SHP77 (cell line): ENCODE results near the gene ALOXE3.
"Not testable (repeated sequence)": the region's sequence is repeated elsewhere in the genome, so short reads cannot be mapped to it uniquely, and the experiment has no call there.

Experiments
- DNase-seq, 2 experiments: peaks; one replicate each; lab custom pipeline; 2025; lab: John Stamatoyannopoulos, UW

The ALOXE3 gene

GRCh38 chr17:8096541-8096940, 21.8 kb downstream of the ALOXE3 start:
- no peak for DNase-seq

- no peak for DNase-seq
These were observed 23.0 kb downstream of the ALOXE3 start for GRCh38 chr17:8095361-8095760.

- no peak for DNase-seq
These were observed 27.2 kb downstream of the ALOXE3 start for GRCh38 chr17:8091033-8091687.

GRCh38 chr17:8089728-8090127, 28.6 kb downstream of the ALOXE3 start:
- no peak for DNase-seq

- no peak for DNase-seq
These were observed 30.4 kb downstream of the ALOXE3 start for GRCh38 chr17:8087952-8088230.

- peak; percentile 37 to 72 for DNase-seq
These were observed 31.0 kb downstream of the ALOXE3 start, which contains the start of gene ALOX12B for GRCh38 chr17:8087075-8087951. TSS of gene ALOX12B (minus strand) at chr17:8087716. CDS start at chr17:8087442, 274 bp downstream.

GRCh38 chr17:8084250-8084649, 34.1 kb downstream of the ALOXE3 start:
- no peak for DNase-seq

GRCh38 chr17:8082292-8082691, 36.0 kb downstream of the ALOXE3 start:
- no peak for DNase-seq

- DNase-seq: no peak
These were observed 36.4 kb downstream of the ALOXE3 start for GRCh38 chr17:8081876-8082275.

- no peak for DNase-seq
These were observed 37.5 kb downstream of the ALOXE3 start for GRCh38 chr17:8080799-8081219.

- DNase-seq: no peak
These were observed 38.0 kb downstream of the ALOXE3 start for GRCh38 chr17:8080208-8080798.

GRCh38 chr17:8079291-8080207, 38.8 kb downstream of the ALOXE3 start:
- peak; percentile 89 to 96 for DNase-seq

GRCh38 chr17:8077939-8078338, 40.4 kb downstream of the ALOXE3 start:
- not testable (repeated sequence) for DNase-seq

- DNase-seq: no peak
These were observed 41.6 kb downstream of the ALOXE3 start for GRCh38 chr17:8076502-8077266.

- no peak for DNase-seq
These were observed 42.6 kb downstream of the ALOXE3 start for GRCh38 chr17:8075574-8076342.

GRCh38 chr17:8075081-8075480, 43.2 kb downstream of the ALOXE3 start:
- no peak for DNase-seq

GRCh38 chr17:8074554-8074953, 43.8 kb downstream of the ALOXE3 start:
- no peak for DNase-seq

GRCh38 chr17:8073627-8074484, 44.5 kb downstream of the ALOXE3 start:
- peak; percentile 70 to 79 for DNase-seq

GRCh38 chr17:8072729-8073461, 45.4 kb downstream of the ALOXE3 start:
- DNase-seq: no peak
